HepG2 (cell line): ENCODE measurements around the gene SLC5A6. TPM values are rescaled to one million over a fixed set of nuclear protein-coding genes. Genes with fewer than 3 reads are reported as not detected.
A peak's percentile ranks its signal among the peaks of the same experiment; 100 is the strongest.

ENCODE experiments used
- ATAC-seq: fragments of 200-7000 bp; cut with Tn5 transposase; 3 replicates; pipeline ENCODE4 v1.9.1; 2020; ENCODE audit warnings: mild to moderate bottlenecking, moderate library complexity
- BruUV-seq: library from RNA; stranded (reverse); fragments of 400-500 nt; replicated peaks from 2 replicates; lab custom pipeline; 2021; lab: Mats Ljungman, UMichigan
- CTCF ChIA-PET: fragments of 300-600 bp; formaldehyde crosslinking; extraction: SDS; loops from one replicate; lab custom pipeline; 2021; ENCODE audit warnings: low total read pairs, inconsistent platforms, low intra/inter-chr PET ratio; lab: Yijun Ruan, JAX
- POLR2A ChIA-PET: fragments of 350-600 bp; sonication (Branson Sonifier 250); formaldehyde crosslinking; loops from one replicate; lab custom pipeline; 2020; ENCODE audit warnings: antibody characterized with exemption, inconsistent platforms; lab: Yijun Ruan, JAX
- DNase-seq: peaks from one replicate; pipeline ENCODE4 v3.0.0-alpha.2; 2015; ENCODE audit warnings: low spot score
- FAIRE-seq: peaks from 3 replicates; lab custom pipeline; 2011; peaks lifted over from hg19 to GRCh38; lab: Jason Lieb, UNC
- H2AFZ ChIP-seq: one replicate; pipeline ENCODE4 v1.6.1; 2011; ENCODE audit warnings: low read length, inconsistent platforms
- H3K27ac ChIP-seq: fragments of 300-600 bp; 3 replicates; pipeline ENCODE4 v1.8.0; 2011; ENCODE audit warnings: mixed run types, mild to moderate bottlenecking, mixed read lengths, low read length, inconsistent platforms; ENCODE audit not compliant: insufficient read depth; ENCODE audit errors: extremely low read length
- H3K27me3 ChIP-seq, 2 experiments: fragments of 200-600 bp in 1 of 2; 2 replicates in 1 of 2; 3 replicates in 1 of 2; pipeline versions ENCODE4 v1.6.0 to v1.8.0; 2011; ENCODE audit warnings: low read length in 2 of 2, mild to moderate bottlenecking in 2 of 2, moderate library complexity in 2 of 2, inconsistent platforms in 1 of 2; ENCODE audit not compliant: insufficient read depth in 2 of 2, control insufficient read depth in 1 of 2
- H3K36me3 ChIP-seq, 2 experiments: fragments of 200-600 bp in 1 of 2; replicated peaks in 1 of 2; 2 replicates in 1 of 2; 3 replicates in 1 of 2; pipeline versions ENCODE4 v1.5.1 to v1.8.0; 2011; ENCODE audit warnings: low read length in 2 of 2, inconsistent platforms in 1 of 2; ENCODE audit not compliant: insufficient read depth in 2 of 2, control insufficient read depth in 1 of 2
- H3K4me1 ChIP-seq: 2 replicates; pipeline ENCODE4 v1.5.1; 2012; ENCODE audit warnings: low read length, inconsistent platforms; ENCODE audit not compliant: insufficient read depth
- H3K4me2 ChIP-seq: 2 replicates; pipeline ENCODE4 v1.6.0; 2011; ENCODE audit warnings: low read depth, low read length, inconsistent platforms
- H3K4me3 ChIP-seq, 3 experiments: fragments of 200-600 bp in 1 of 3; sonication (generic), shearing (Covaris generic) in 1 of 3; replicated peaks in 1 of 3; 2 replicates each; pipeline ENCODE4 v1.5.1; 2011 to 2016; ENCODE audit warnings: low read length in 3 of 3, inconsistent platforms in 2 of 3, low read depth in 2 of 3, mild to moderate bottlenecking in 2 of 3, control low read depth in 1 of 3, mixed read lengths in 1 of 3; ENCODE audit not compliant: insufficient read depth in 1 of 3
- H3K79me2 ChIP-seq: one replicate; pipeline ENCODE4 v1.6.1; 2011; ENCODE audit warnings: low read length, inconsistent platforms; ENCODE audit not compliant: insufficient read depth
- H3K9ac ChIP-seq: 2 replicates; pipeline ENCODE4 v1.6.0; 2011; ENCODE audit warnings: mild to moderate bottlenecking, low read depth, low read length, inconsistent platforms; ENCODE audit not compliant: insufficient read depth
- H3K9me3 ChIP-seq: 2 replicates; pipeline ENCODE4 v1.5.1; 2012; ENCODE audit warnings: mild to moderate bottlenecking, low read length
- H4K20me1 ChIP-seq: 2 replicates; pipeline ENCODE4 v1.6.0; 2011; ENCODE audit warnings: inconsistent platforms, mild to moderate bottlenecking, low read length, moderate library complexity; ENCODE audit not compliant: insufficient read depth
- POLR2G ChIP-seq: fragments of 200-400 bp; formaldehyde crosslinking; IDR thresholded peaks from 2 replicates; pipeline ENCODE4 v1.6.1; 2018; ENCODE audit warnings: mild to moderate bottlenecking, low read depth, low read length, moderate library complexity
- RBFOX2 ChIP-seq: fragments of 200-400 bp; formaldehyde crosslinking; IDR thresholded peaks from 2 replicates; pipeline ENCODE4 v1.6.1; 2017; ENCODE audit warnings: low read depth, mild to moderate bottlenecking, low read length
- ZNF543 ChIP-seq: sonication (generic); formaldehyde crosslinking; IDR thresholded peaks from 2 replicates; pipeline ENCODE4 v1.4.0; 2020; ENCODE audit warnings: mild to moderate bottlenecking, missing genetic modification reagents
- WGBS: methylation state at CpG from one replicate; pipeline ENCODE4 v1.1.6; 2017; ENCODE audit warnings: low lambda C conversion rate; 5-methylcytosine and 5-hydroxymethylcytosine counted together
- in situ Hi-C: cut with HindIII; loops from 2 replicates; pipeline ENCODE4 v1.10.0; 2017; ENCODE audit warnings: low pct_unique_long_range_greater_than_20kb; ENCODE audit not compliant: extremely low pct_ligation_motif_present
- intact Hi-C: fragments of 100-400 bp; cut with micrococcal nuclease; formaldehyde crosslinking; loops from one replicate; pipeline ENCODE4 v1.10.0; 2022; ENCODE audit not compliant: unreplicated experiment
- polyA plus RNA-seq, 8 experiments: library from polyadenylated mRNA; depleted of rRNA in 3 of 8; stranded (reverse) in 7 of 8; unstranded in 1 of 8; fragments of >200 nt; fragmentation: Illumina TruSeq in 4 of 8; extraction: Trizol in 4 of 8; gene quantifications; 2 replicates each; pipeline versions ENCODE4 v1.2.1 to v1.2.3, GENCODE V29; 2011 to 2016; ENCODE audit warnings: low read depth in 4 of 8, missing spikeins in 1 of 8, mixed read lengths in 1 of 8; ENCODE audit not compliant: insufficient read depth in 1 of 8
- total RNA-seq, 5 experiments: library from RNA; depleted of rRNA; stranded (reverse); fragments of >200 nt; fragmentation: Illumina TruSeq; extraction: Trizol; gene quantifications; 2 replicates each; pipeline ENCODE4 v1.2.3, GENCODE V29; 2016; ENCODE audit warnings: low read depth in 1 of 5
- TF ChIP-seq, protein P1 (sequence below): sonication (generic); formaldehyde crosslinking; IDR thresholded peaks from 2 replicates; pipeline ENCODE4 v1.8.0; 2022; ENCODE audit warnings: low read depth, missing genetic modification reagents

SLC5A6 gene
- total and polyA plus RNA-seq, 2 of the 13 experiments (the other 11 are each of a cell fraction or from before 2014, with no cell fraction given), result 135 to 417 TPM

DNA sequence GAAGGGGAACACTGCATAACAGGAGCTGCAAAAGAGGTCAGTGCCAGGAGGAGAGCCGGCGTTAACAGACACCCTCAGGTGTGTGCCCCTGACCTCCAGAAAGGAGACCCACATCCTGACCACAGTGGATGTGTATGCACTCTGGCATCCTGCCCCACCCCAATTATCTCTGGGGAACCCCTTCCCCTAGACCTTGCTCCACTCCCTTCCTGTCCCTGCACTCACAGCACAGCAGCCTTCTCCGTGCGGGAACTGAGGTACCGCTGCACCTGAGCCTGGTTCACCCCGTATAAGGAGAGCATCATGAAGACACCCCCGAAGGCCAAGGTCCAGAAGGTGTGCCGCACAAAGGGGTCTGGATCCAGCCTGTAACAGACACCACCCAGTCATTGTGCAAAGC lies 7.5 kb downstream of the SLC5A6 start:
- H3K4me1 ChIP-seq, result peaks cover 33% of the 10 kb centered on the region
- POLR2A ChIA-PET, result no interaction called here
- H3K27me3 ChIP-seq, result no peaks in the 10 kb centered on the region
- BruUV-seq, result no TSS peak
- 0 out of 2 replicates have a peak, but pooled peaks have one; percentile 2 for TF ChIP-seq POLR2G
- TF ChIP-seq, protein P1, sequence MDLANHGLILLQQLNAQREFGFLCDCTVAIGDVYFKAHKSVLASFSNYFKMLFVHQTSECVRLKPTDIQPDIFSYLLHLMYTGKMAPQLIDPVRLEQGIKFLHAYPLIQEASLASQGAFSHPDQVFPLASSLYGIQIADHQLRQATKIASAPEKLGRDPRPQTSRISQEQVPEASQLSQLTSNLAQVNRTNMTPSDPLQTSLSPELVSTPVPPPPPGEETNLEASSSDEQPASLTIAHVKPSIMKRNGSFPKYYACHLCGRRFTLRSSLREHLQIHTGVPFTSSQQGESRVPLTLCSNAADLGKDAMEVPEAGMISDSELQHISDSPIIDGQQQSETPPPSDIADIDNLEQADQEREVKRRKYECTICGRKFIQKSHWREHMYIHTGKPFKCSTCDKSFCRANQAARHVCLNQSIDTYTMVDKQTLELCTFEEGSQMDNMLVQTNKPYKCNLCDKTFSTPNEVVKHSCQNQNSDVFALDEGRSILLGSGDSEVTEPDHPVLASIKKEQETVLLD (CRISPR knock-in tag), result no peak
- intact Hi-C loops, result no loop called here
- no peak overlapping the region for H3K27ac ChIP-seq
- in situ Hi-C loops, result no loop called here
- DNase-seq, result no peak
- CTCF ChIA-PET, result no interaction called here
- WGBS, result 97% methylated on average over 8 of the region's 8 CpGs
- no peaks in the 10 kb centered on the region for H3K9me3 ChIP-seq
- peaks cover 63 to 93% of the 10 kb centered on the region in 2 experiments for H3K36me3 ChIP-seq
- ATAC-seq, result no peak
- H4K20me1 ChIP-seq, result no peaks in the 10 kb centered on the region
- H2AFZ ChIP-seq, result no peak overlapping the region
- peaks cover 18% of the 10 kb centered on the region for H3K79me2 ChIP-seq
- H3K4me2 ChIP-seq, result no peak overlapping the region
- H3K9ac ChIP-seq, result no peak overlapping the region
- no peak overlapping the region for H3K4me3 ChIP-seq
- FAIRE-seq, result no peak

DNA sequence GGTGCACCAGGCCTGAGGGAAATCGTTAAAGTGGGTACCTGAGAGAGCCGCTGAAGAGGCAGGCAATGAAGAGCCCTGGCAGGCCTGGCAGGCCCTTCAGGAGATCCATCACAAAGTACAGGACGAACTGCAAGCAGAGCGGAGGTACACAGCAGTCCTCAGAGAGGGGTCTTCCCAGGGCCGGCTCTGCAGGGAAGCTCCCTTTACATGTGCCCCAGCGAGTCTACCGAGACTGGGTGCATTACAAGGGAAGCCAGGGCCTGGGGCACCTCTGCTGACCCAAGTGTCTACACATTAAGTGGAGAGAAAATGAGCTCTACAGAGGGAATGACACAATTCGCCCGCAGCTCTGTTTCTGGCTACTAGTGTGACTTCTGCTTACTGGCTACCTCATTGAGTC lies 8.3 kb downstream of the SLC5A6 start:
- Histone ChIP-seq H4K20me1 (no peaks in the 10 kb centered on the region), H2AFZ (no peak overlapping the region), H3K4me1 (peaks cover 25% of the 10 kb centered on the region), H3K4me3 (no peak overlapping the region), H3K4me2 (no peak overlapping the region), H3K27me3 (no peaks in the 10 kb centered on the region), H3K27ac (no peak overlapping the region), H3K79me2 (peaks cover 10% of the 10 kb centered on the region), H3K9me3 (no peaks in the 10 kb centered on the region), H3K36me3 (peaks cover 61 to 85% of the 10 kb centered on the region in 2 experiments), H3K9ac (no peak overlapping the region)
- POLR2A ChIA-PET, result interaction anchor here (1.4 to 1.9 kb wide), 2 partner anchors 8 to 9 kb away, joined by 5 to 6 read pairs; partner anchors contain the start of genes ATRAID and SLC5A6
- 96% methylated on average over 9 of the region's 9 CpGs for WGBS
- TF ChIP-seq RBFOX2 (0 out of 2 replicates have a peak, but pooled peaks have one; percentile 23), ZNF543 (no peak)
- intact Hi-C loops (no loop called here), in situ Hi-C loops (no loop called here)
- FAIRE-seq, result no peak
- ATAC-seq, result no peak
- no peak for DNase-seq
- CTCF ChIA-PET, result interaction anchor here (1.2 kb wide), 1 partner anchor 12 kb away, joined by 4 read pairs; no protein-coding TSS in a partner anchor
- no TSS peak for BruUV-seq
